DOHH2 (cell line): Measurements from ENCODE around the gene BCAS1.
"Not testable (repeated sequence)": the region's sequence is repeated elsewhere in the genome, so short reads cannot be mapped to it uniquely, and the experiment has no call there.

Experiments used
- H3F3A ChIP-seq: fragments of 200-600 bp; sonication (generic), shearing (Covaris generic); 2 replicates; pipeline ENCODE4 v1.6.0; 2016; ENCODE audit warnings: antibody characterized with exemption, mild to moderate bottlenecking; ENCODE audit not compliant: control insufficient read depth, insufficient read depth
- H3K27ac ChIP-seq: fragments of 200-600 bp; sonication (generic); 2 replicates; pipeline ENCODE4 v1.5.1; 2014; ENCODE audit warnings: low read depth, mild to moderate bottlenecking, low read length, moderate library complexity
- H3K27me3 ChIP-seq: fragments of 200-600 bp; sonication (generic); 2 replicates; pipeline ENCODE4 v1.6.1; 2014; ENCODE audit warnings: mild to moderate bottlenecking, low read length, mixed read lengths; ENCODE audit not compliant: control insufficient read depth
- H3K36me3 ChIP-seq: fragments of 200-600 bp; sonication (generic); 2 replicates; pipeline ENCODE4 v1.6.1; 2014; ENCODE audit warnings: mild to moderate bottlenecking, low read length, moderate library complexity, mixed read lengths; ENCODE audit not compliant: control insufficient read depth
- H3K4me1 ChIP-seq: fragments of 200-600 bp; sonication (generic); 2 replicates; pipeline ENCODE4 v1.6.1; 2014; ENCODE audit warnings: mild to moderate bottlenecking, low read length, mixed read lengths; ENCODE audit not compliant: control insufficient read depth
- H3K4me2 ChIP-seq: fragments of 200-600 bp; sonication (generic); 2 replicates; pipeline ENCODE4 v1.6.0; 2014; ENCODE audit warnings: mild to moderate bottlenecking, low read length, moderate library complexity
- H3K4me3 ChIP-seq: fragments of 200-600 bp; sonication (generic); 2 replicates; pipeline ENCODE4 v1.5.1; 2014; ENCODE audit warnings: mild to moderate bottlenecking, low read length, mixed read lengths
- H3K79me2 ChIP-seq: fragments of 200-600 bp; sonication (generic); 2 replicates; pipeline ENCODE4 v1.6.1; 2014; ENCODE audit warnings: mild to moderate bottlenecking, low read length, mixed read lengths; ENCODE audit not compliant: control insufficient read depth
- H3K9me2 ChIP-seq: fragments of 200-600 bp; sonication (generic); replicated peaks from 2 replicates; pipeline ENCODE4 v1.6.1; 2014; ENCODE audit warnings: mild to moderate bottlenecking, low read length, mixed read lengths; ENCODE audit not compliant: control insufficient read depth
- H3K9me3 ChIP-seq: fragments of 200-600 bp; sonication (generic); 2 replicates; pipeline ENCODE4 v1.6.1; 2014; ENCODE audit warnings: antibody characterized with exemption, low read length, mixed read lengths; ENCODE audit not compliant: control insufficient read depth, insufficient read depth
- H4K20me1 ChIP-seq: fragments of 200-600 bp; sonication (generic); 2 replicates; pipeline ENCODE4 v1.6.0; 2014; ENCODE audit warnings: low read depth, mild to moderate bottlenecking, antibody characterized with exemption, low read length, moderate library complexity; ENCODE audit not compliant: control insufficient read depth, insufficient read depth
- EZH2phosphoT487 ChIP-seq: fragments of 200-600 bp; sonication (generic); IDR thresholded peaks from 2 replicates; pipeline ENCODE4 v1.6.1; 2017; ENCODE audit warnings: borderline replicate concordance, mild to moderate bottlenecking, antibody characterized with exemption, low read length, moderate library complexity, mixed read lengths
- TF ChIP-seq, protein P1 (sequence below): fragments of 200-600 bp; sonication (generic); IDR thresholded peaks from one replicate; pipeline ENCODE4 v1.5.1; 2014; ENCODE audit warnings: antibody characterized with exemption, mild to moderate bottlenecking, low read depth, low read length; ENCODE audit not compliant: poor library complexity, severe bottlenecking

BCAS1 gene

DNA sequence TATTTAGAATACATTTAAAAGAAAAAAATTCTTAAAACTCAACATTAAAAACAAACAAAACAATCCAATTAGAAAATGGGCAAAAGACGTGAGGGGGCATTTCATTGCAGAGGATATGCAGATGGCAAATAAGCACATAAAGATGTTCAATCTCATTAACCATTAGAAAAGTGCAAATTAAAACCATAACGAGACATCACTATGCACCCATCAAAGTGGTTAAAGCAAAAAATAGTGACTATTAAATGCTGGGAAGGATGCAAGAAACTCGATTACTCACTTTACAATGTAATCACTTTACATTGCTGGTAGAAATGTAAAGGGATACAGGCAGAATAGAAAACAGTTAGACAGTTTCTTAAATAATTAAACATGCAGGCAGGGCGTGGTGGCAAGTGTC, 59.0 kb downstream of the BCAS1 start:
- Histone ChIP-seq H3K27ac (no peak overlapping the region), H3K79me2 (no peaks in the 10 kb centered on the region), H3K36me3 (no peaks in the 10 kb centered on the region), H3K4me2 (no peak overlapping the region), H3K4me1 (no peaks in the 10 kb centered on the region), H3F3A (no peaks in the 10 kb centered on the region), H3K9me3 (no peaks in the 10 kb centered on the region), H3K9me2 (no peaks in the 10 kb centered on the region), H3K27me3 (peaks cover 38% of the 10 kb centered on the region), H3K4me3 (no peak overlapping the region), H4K20me1 (no peaks in the 10 kb centered on the region)
- TF ChIP-seq, protein P1, sequence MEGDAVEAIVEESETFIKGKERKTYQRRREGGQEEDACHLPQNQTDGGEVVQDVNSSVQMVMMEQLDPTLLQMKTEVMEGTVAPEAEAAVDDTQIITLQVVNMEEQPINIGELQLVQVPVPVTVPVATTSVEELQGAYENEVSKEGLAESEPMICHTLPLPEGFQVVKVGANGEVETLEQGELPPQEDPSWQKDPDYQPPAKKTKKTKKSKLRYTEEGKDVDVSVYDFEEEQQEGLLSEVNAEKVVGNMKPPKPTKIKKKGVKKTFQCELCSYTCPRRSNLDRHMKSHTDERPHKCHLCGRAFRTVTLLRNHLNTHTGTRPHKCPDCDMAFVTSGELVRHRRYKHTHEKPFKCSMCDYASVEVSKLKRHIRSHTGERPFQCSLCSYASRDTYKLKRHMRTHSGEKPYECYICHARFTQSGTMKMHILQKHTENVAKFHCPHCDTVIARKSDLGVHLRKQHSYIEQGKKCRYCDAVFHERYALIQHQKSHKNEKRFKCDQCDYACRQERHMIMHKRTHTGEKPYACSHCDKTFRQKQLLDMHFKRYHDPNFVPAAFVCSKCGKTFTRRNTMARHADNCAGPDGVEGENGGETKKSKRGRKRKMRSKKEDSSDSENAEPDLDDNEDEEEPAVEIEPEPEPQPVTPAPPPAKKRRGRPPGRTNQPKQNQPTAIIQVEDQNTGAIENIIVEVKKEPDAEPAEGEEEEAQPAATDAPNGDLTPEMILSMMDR, result no peak
- no peak for TF ChIP-seq EZH2phosphoT487

DNA sequence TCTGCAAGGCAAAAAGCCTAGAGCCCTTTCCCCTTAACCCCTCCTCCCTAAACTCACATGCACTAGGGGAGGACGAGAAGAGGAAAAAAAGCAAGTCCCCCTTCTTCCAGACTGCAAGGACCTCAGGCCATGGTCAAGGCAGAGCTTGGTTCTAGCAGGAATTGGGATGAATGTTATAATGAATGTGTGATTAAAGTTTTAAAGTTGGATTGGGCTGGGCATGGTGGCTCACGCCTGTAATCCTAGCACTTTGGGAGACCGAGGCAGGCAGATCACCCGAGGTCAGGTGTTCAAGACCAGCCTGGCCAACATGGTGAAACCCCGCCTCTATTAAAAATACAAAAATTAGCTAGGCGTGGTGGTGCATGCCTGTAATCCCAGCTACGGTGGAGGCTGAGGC, 64.2 kb downstream of the BCAS1 start:
- H3K27me3 ChIP-seq, result peaks cover 29% of the 10 kb centered on the region
- H3K4me1 ChIP-seq, H3K4me2 ChIP-seq, H3K4me3 ChIP-seq, H3F3A ChIP-seq, H3K36me3 ChIP-seq, H3K27ac ChIP-seq, H4K20me1 ChIP-seq, H3K9me2 ChIP-seq, H3K79me2 ChIP-seq, H3K9me3 ChIP-seq: not testable (repeated sequence)

DNA sequence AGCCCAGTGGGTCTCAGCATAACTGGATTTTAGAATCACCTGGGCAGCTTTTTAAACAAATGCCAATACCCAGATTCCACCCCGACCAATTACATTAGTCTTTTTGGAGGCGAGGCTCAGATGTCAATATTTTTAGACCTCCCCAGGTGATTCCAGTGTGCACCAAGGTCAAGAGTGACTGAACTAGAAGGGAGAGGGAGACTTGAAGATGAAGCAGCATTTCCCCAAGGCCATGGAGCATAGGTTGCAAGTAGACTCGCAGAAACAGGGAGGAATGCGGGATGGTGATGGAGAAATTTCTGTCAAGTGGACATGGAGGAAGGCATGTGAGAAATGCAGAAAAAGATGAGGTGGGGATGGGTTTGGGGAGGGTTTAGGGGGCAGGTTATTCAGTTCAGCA, 64.9 kb downstream of the BCAS1 start:
- no peak overlapping the region for H3K4me3 ChIP-seq
- no peaks in the 10 kb centered on the region for H4K20me1 ChIP-seq
- H3K4me1 ChIP-seq, result no peaks in the 10 kb centered on the region
- no peak overlapping the region for H3K27ac ChIP-seq
- TF ChIP-seq EZH2phosphoT487, result no peak
- TF ChIP-seq, protein P1, result no peak
- H3K27me3 ChIP-seq, result peaks cover 29% of the 10 kb centered on the region
- no peaks in the 10 kb centered on the region for H3K9me3 ChIP-seq
- H3K36me3 ChIP-seq, result no peaks in the 10 kb centered on the region
- H3K79me2 ChIP-seq, result no peaks in the 10 kb centered on the region
- H3F3A ChIP-seq, result no peaks in the 10 kb centered on the region
- no peak overlapping the region for H3K4me2 ChIP-seq
- no peaks in the 10 kb centered on the region for H3K9me2 ChIP-seq

DNA sequence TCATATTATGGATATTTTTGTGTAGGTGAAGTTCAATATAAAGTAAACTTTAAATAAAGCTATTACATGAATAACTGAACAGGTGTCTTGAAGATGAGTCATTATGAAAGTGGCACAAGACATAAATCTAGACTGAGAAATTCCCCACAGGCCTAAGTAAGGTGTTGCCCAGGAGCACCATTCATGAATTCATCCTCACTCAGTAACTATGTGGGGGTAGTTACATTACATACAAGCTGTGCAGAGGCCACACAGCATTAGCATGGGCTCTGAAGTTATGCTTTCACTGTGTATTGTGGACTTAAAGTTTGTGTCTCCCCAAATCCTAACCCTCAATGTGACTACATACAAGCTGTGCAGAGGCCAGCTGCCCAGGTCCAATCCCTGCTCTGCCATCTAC, 65.9 kb downstream of the BCAS1 start:
- Histone ChIP-seq H3K4me3 (no peak overlapping the region), H3K27me3 (peaks cover 23% of the 10 kb centered on the region), H3F3A (no peaks in the 10 kb centered on the region), H3K36me3 (no peaks in the 10 kb centered on the region), H3K9me2 (no peaks in the 10 kb centered on the region), H3K9me3 (no peaks in the 10 kb centered on the region), H3K4me2 (no peak overlapping the region), H3K27ac (no peak overlapping the region), H3K4me1 (no peaks in the 10 kb centered on the region), H4K20me1 (no peaks in the 10 kb centered on the region), H3K79me2 (no peaks in the 10 kb centered on the region)
- TF ChIP-seq, protein P1, result no peak
- no peak for TF ChIP-seq EZH2phosphoT487
